Frontal cortex (tissue), 4 donors: ENCODE results near the gene PTPRF. TPM values are rescaled to one million over a fixed set of nuclear protein-coding genes. Genes with fewer than 3 reads are reported as not detected.

Experiments used
- DNase-seq, 2 donors: peaks; one replicate each; pipeline ENCODE4 v3.0.0; 2012; ENCODE audit warnings: low spot score in 2 of 2
- FAIRE-seq: peaks from 2 replicates; lab custom pipeline; 2012; peaks lifted over from hg19 to GRCh38; lab: Jason Lieb, UNC
- total RNA-seq: library from RNA; depleted of rRNA; stranded (reverse); fragments of >200 nt; gene quantifications from one replicate; pipeline ENCODE4 v1.2.3, GENCODE V29; 2014
- donor health status: control.
- donor health status: control.
- donor health status: control.

The PTPRF gene
- total RNA-seq, 1 donor from 2014 or later, result 39.1 TPM

DNA sequence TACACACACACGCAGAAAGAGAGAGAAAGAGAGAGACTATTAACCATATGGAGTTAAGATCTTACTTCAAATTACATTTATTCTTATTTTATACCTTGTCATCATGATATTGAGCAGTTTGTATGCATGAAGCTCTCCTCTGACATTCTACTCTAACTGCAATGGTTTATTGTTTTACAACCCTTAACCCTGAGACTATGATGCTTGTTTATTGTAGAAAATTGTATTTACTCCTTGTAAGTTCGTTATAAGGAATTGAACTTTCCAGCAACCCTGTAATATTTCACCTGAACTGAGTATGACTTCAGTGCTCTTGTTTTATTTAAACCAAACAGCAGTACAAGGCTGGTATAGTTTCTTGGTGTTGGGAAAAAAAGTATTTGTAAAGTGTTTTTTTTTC lies 18.6 kb upstream of the PTPRF start:
- FAIRE-seq, result no peak

GRCh38 chr1:43512681-43513080 lies 18.0 kb upstream of the PTPRF start:
- DNase-seq (no peak), FAIRE-seq (no peak)

More for the DNA sequence above, 18.6 kb upstream of the PTPRF start:
- no peak for DNase-seq

GRCh38 chr1:43513471-43514173 lies 17.1 kb upstream of the PTPRF start:
- DNase-seq, result no peak
- no peak for FAIRE-seq

GRCh38 chr1:43518935-43519686 lies 11.6 kb upstream of the PTPRF start:
- FAIRE-seq, result no peak
- no peak for DNase-seq

GRCh38 chr1:43520100-43520778 lies 10.4 kb upstream of the PTPRF start:
- no peak for DNase-seq
- FAIRE-seq, result no peak

- DNase-seq, result no peak
- FAIRE-seq, result no peak
Measured at GRCh38 chr1:43521078-43521477, 9.6 kb upstream of the PTPRF start.

DNA sequence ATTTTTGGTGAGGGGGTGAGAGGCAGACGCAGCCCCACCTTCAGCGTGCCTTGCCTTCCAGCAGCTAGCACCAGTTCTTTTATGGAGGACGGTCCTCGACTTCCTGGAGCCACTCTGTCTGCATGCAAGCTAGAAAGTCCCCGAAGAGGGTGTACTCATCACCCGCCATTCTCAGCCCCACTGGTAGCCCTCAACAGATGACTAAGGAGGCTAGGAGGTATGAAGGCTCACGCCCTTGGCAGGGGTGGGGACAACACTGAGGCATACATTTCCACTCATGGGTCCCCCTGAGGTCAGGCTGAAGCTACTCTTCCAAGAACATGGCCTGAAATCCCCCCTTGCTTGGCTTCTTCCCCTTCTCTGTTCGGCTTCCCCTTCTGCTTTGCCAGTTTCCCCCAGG lies 8.9 kb upstream of the PTPRF start:
- DNase-seq (no peak), FAIRE-seq (no peak)

DNA sequence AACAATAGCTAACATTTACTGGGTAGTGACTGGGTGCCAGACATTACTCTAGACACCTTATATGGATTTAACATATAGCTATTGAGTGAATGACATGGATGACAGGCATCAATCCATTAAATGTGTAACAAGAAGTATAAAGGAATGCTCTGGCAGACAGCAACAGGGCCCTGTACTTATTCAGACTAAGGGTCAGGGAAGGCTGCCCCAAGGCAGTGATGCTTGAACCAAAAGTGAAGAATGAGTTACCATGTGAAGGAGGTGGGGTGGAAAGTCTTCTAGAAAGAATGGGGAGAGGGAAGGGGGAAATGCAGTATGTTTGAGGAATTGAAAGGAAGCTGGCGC lies 8.3 kb upstream of the PTPRF start:
- FAIRE-seq (no peak), DNase-seq (no peak)

DNA sequence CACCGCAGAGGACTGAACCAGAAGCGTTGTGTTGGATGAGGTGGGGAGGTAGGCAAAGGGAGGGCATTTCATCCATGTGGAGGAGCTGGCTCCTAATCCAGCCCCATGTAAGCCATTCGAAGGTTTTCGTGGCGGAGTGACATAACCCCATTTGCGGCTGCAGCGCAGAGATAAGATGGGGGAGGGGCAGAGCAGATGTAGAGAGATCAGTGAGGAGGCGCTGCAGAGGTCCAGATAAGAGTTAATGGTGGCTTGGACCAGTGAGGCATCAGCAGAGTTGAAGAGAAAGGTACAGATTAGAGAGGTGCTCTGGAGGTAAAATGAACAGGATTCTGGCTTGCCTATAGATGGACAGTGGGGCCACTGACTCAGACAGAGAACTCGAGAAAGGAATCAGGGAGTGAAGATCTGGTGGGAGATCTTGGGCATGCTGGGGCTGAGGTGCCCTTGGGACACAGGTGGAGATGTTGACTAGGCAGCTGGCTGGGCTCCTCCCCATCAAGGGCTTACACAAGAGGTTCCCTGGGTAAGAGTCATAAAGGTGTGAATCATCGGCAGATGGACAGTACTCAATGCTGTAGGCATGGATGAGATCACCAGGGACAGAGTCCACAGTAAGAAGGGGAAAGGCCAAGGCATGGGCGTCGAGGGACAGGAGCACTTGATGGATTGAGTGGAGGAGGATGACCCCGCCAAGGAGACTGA lies 7.8 kb upstream of the PTPRF start:
- FAIRE-seq, result no peak
- DNase-seq, result no peak

- FAIRE-seq (no peak), DNase-seq (no peak)
Measured at GRCh38 chr1:43524804-43525203, 5.9 kb upstream of the PTPRF start.

- DNase-seq (no peak), FAIRE-seq (no peak)
Measured at GRCh38 chr1:43526002-43526401, 4.7 kb upstream of the PTPRF start.

DNA sequence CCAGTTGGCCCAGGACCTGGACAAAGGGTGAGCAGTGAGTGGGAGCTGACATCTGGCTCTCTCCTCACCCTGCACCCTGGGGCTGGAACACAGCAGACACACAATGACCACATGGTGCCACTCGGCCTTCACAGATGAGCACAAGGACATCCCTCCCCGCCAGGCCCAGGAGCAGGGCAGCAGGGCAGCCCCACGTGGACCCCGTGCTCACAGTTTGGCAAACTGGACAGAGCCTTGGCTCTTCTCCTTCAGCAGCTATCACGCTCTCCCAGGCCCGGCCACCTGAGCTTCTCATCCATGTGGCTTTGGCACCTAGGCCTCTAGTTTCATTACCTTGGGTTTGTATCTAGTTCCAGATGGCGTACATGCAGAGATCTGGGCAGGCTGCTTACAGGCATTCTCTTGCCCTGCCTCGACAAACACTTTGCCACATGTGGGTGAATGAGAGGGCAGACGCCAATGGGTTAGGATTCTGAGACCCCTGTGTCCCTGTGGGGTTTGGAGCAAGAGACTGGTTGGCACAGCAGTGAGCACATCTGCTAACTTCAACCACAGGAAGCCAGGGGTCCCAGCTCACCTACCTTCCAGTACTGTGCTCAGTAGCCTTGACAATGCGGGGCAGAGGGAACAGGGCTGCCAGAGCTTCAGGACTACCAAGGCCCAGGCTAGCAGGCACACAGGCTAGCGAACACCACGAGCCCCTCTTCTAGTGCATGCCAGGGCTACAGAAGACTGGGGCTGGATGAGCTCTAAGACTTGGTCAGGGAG lies 3.4 kb upstream of the PTPRF start:
- no peak for FAIRE-seq

DNA sequence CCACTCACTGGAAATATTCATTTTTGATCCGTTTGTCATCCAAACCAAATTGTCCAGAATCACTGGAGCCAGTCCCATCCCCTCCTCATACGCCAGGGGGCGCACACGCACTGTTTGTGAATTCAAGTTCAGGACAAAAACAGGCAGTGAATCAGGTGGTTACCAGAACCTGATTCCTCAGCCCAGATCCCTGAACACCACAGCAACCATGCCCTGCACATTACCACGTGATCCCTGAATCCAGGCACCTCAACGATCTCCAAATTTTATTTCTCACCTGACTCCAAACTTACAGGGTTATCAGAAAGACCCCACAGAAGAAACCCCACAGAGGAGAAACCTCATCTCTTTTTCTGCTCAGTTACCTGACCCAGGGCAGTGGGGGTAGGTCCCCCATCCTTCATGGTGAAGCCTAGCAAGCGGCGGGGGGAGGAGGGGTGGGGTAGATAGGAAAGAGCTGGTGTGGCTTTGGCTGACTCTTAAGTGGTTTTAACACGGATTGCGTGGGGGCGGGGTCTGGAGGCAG lies 1.4 kb upstream of the PTPRF start:
- FAIRE-seq, result no peak

More for the DNA sequence above, 3.4 kb upstream of the PTPRF start:
- no peak for DNase-seq

GRCh38 chr1:43531107-43531905 lies 623 bp downstream of the PTPRF start:
- FAIRE-seq (no peak), DNase-seq (peak in 1 of 2 donors; percentile 70)

More for the DNA sequence above, 1.4 kb upstream of the PTPRF start:
- peak; percentile 76 to 83 for DNase-seq

GRCh38 chr1:43531906-43532584 lies 1.4 kb downstream of the PTPRF start:
- no peak for DNase-seq
- no peak for FAIRE-seq

- FAIRE-seq, result no peak
- DNase-seq, result no peak
Measured at GRCh38 chr1:43532716-43533115, 2.0 kb downstream of the PTPRF start.

- FAIRE-seq (no peak), DNase-seq (no peak)
Measured at GRCh38 chr1:43533584-43533983, 2.9 kb downstream of the PTPRF start.

DNA sequence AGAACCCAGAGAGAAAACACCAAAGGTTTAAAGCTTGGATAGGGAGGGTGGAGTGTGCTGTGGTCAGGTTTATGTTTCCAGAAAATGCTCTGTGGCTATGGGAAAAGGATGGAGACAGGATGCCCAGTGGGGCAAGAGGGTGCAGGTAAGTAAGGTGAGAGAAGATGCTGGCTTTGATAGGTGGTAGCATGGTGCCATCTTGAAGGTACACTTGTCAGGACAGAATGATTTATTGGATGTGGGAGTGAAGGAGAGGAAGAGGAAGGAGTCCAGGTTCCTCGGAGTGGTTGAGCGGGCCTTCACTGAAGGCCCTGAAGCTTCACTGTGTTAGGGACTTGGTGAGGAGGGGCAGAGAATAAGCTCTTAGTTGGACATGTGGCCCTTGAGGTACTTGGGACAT lies 3.6 kb downstream of the PTPRF start:
- FAIRE-seq (no peak), DNase-seq (no peak)
